H1 (cell line): ENCODE measurements around the gene KCNQ1. TPM values are rescaled to one million over a fixed set of nuclear protein-coding genes. Genes with fewer than 3 reads are reported as not detected.
"Not testable (repeated sequence)": the region's sequence is repeated elsewhere in the genome, so short reads cannot be mapped to it uniquely, and the experiment has no call there.

Source experiments
- CTCF ChIA-PET: fragments of 300-600 bp; sonication (Branson Sonifier 250); formaldehyde crosslinking; loops from one replicate; lab custom pipeline; 2021; ENCODE audit not compliant: partially characterized antibody; lab: Charles Lee
- POLR2A ChIA-PET: fragments of 300-600 bp; sonication (Branson Sonifier 250); formaldehyde crosslinking; loops from one replicate; lab custom pipeline; 2021; ENCODE audit warnings: inconsistent platforms; ENCODE audit not compliant: partially characterized antibody; lab: Charles Lee
- DNase-seq, 2 experiments: peaks; one replicate each; pipeline versions ENCODE4 v3.0.0 to v3.0.0-alpha.2; 2010 to 2022; ENCODE audit warnings: low spot score in 2 of 2, low read depth in 1 of 2, mixed read lengths in 1 of 2
- FAIRE-seq: peaks from 2 replicates; lab custom pipeline; 2011; peaks lifted over from hg19 to GRCh38; lab: Jason Lieb, UNC
- H2AFZ ChIP-seq: 2 replicates; pipeline ENCODE4 v1.8.1; 2012; ENCODE audit warnings: low read length, inconsistent platforms
- H2AK5ac ChIP-seq: 2 replicates; pipeline ENCODE4 v1.6.1; 2013; ENCODE audit warnings: low read depth, low read length
- H2BK120ac ChIP-seq: replicated peaks from 2 replicates; pipeline ENCODE3; 2013; ENCODE audit warnings: low read depth, low read length, inconsistent platforms
- H2BK12ac ChIP-seq: 2 replicates; pipeline ENCODE4 v1.6.1; 2013; ENCODE audit warnings: low read depth, low read length
- H2BK15ac ChIP-seq: 2 replicates; pipeline ENCODE4 v1.6.1; 2013; ENCODE audit warnings: low read length
- H2BK20ac ChIP-seq: 2 replicates; pipeline ENCODE4 v1.6.1; 2013; ENCODE audit warnings: low read length
- H2BK5ac ChIP-seq: 2 replicates; pipeline ENCODE4 v1.6.1; 2013; ENCODE audit warnings: low read depth, low read length
- H3K14ac ChIP-seq: 2 replicates; pipeline ENCODE4 v1.6.1; 2013; ENCODE audit warnings: inconsistent platforms; ENCODE audit not compliant: insufficient read length
- H3K18ac ChIP-seq: 2 replicates; pipeline ENCODE4 v1.6.1; 2013; ENCODE audit warnings: low read length; ENCODE audit errors: extremely low read depth
- H3K23ac ChIP-seq: 2 replicates; pipeline ENCODE4 v1.6.1; 2013; ENCODE audit warnings: inconsistent platforms; ENCODE audit not compliant: insufficient read length
- H3K23me2 ChIP-seq: 2 replicates; pipeline ENCODE4 v1.6.1; 2013; ENCODE audit warnings: low read depth, low read length
- H3K27ac ChIP-seq: 2 replicates; pipeline ENCODE4 v1.6.1; 2011; ENCODE audit warnings: low read depth, low read length, inconsistent platforms
- H3K27me3 ChIP-seq, 4 experiments: replicated peaks in 1 of 4; 1 replicate in 1 of 4; 2 replicates in 3 of 4; pipeline versions ENCODE4 v1.6.1 to v1.8.1; 2011 to 2013; ENCODE audit warnings: low read length in 3 of 4, mild to moderate bottlenecking in 3 of 4, inconsistent platforms in 2 of 4, mixed read lengths in 2 of 4, moderate library complexity in 1 of 4; ENCODE audit not compliant: control insufficient read depth in 3 of 4, insufficient read depth in 3 of 4; ENCODE audit errors: extremely low read depth in 1 of 4
- H3K36me3 ChIP-seq, 4 experiments: 2 replicates each; pipeline versions ENCODE4 v1.6.1 to v1.8.1; 2011 to 2013; ENCODE audit warnings: mild to moderate bottlenecking in 4 of 4, low read length in 3 of 4, moderate library complexity in 2 of 4, control low read depth in 1 of 4, inconsistent platforms in 1 of 4; ENCODE audit not compliant: insufficient read depth in 4 of 4, control insufficient read depth in 2 of 4
- H3K4ac ChIP-seq: replicated peaks from 2 replicates; pipeline ENCODE3; 2013; ENCODE audit warnings: low read length, low read depth, mixed read lengths, inconsistent platforms; ENCODE audit not compliant: insufficient read length
- H3K4me1 ChIP-seq, 4 experiments: replicated peaks in 1 of 4; 1 replicate in 1 of 4; 2 replicates in 3 of 4; pipeline versions ENCODE4 v1.6.1 to v1.8.1; 2011 to 2013; ENCODE audit warnings: low read length in 3 of 4, inconsistent platforms in 2 of 4, mixed read lengths in 1 of 4; ENCODE audit not compliant: insufficient read depth in 4 of 4, control insufficient read depth in 3 of 4
- H3K4me2 ChIP-seq, 2 experiments: 2 replicates each; pipeline versions ENCODE4 v1.6.1 to v1.8.1; 2011 to 2013; ENCODE audit warnings: low read depth in 2 of 2, low read length in 2 of 2, control low read depth in 1 of 2, inconsistent platforms in 1 of 2, mild to moderate bottlenecking in 1 of 2; ENCODE audit not compliant: insufficient read depth in 1 of 2
- H3K4me3 ChIP-seq, 4 experiments: fragments of 200-600, 300-600 bp in 1 of 4; sonication (generic), shearing (Covaris generic), sonication (Bioruptor Twin) in 1 of 4; 2 replicates each; pipeline versions ENCODE4 v1.5.1 to v1.8.1; 2011 to 2016; ENCODE audit warnings: low read length in 4 of 4, low read depth in 3 of 4, control low read depth in 2 of 4, inconsistent platforms in 2 of 4, mild to moderate bottlenecking in 2 of 4, mixed read lengths in 1 of 4, moderate library complexity in 1 of 4; ENCODE audit not compliant: insufficient read depth in 2 of 4; ENCODE audit errors: extremely low read depth in 1 of 4
- H3K56ac ChIP-seq: replicated peaks from 2 replicates; pipeline ENCODE3; 2013; ENCODE audit warnings: low read depth, mild to moderate bottlenecking, mixed read lengths, low read length, inconsistent platforms; ENCODE audit not compliant: insufficient read length
- H3K79me1 ChIP-seq: 2 replicates; pipeline ENCODE4 v1.6.1; 2013; ENCODE audit warnings: low read depth, low read length, control low read depth
- H3K79me2 ChIP-seq, 2 experiments: 2 replicates each; pipeline versions ENCODE4 v1.6.1 to v1.8.1; 2012 to 2013; ENCODE audit warnings: low read length in 2 of 2, mild to moderate bottlenecking in 2 of 2, inconsistent platforms in 1 of 2; ENCODE audit not compliant: insufficient read depth in 2 of 2, control insufficient read depth in 1 of 2
- H3K9ac ChIP-seq, 4 experiments: replicated peaks in 1 of 4; 1 replicate in 1 of 4; 2 replicates in 3 of 4; pipeline versions ENCODE4 v1.6.1 to v1.8.1; 2011 to 2013; ENCODE audit warnings: low read depth in 3 of 4, low read length in 3 of 4, control low read depth in 2 of 4, mild to moderate bottlenecking in 2 of 4, moderate library complexity in 2 of 4, inconsistent platforms in 1 of 4; ENCODE audit errors: extremely low read depth in 1 of 4
- H3K9me3 ChIP-seq, 2 experiments: 2 replicates each; pipeline versions ENCODE4 v1.6.1 to v1.8.1; 2012 to 2013; ENCODE audit warnings: mild to moderate bottlenecking in 2 of 2, moderate library complexity in 2 of 2, control low read depth in 1 of 2, inconsistent platforms in 1 of 2, low read depth in 1 of 2, low read length in 1 of 2, mixed read lengths in 1 of 2; ENCODE audit not compliant: insufficient read depth in 2 of 2
- H4K20me1 ChIP-seq, 2 experiments: replicated peaks in 1 of 2; 2 replicates each; pipeline versions ENCODE3 to v1.8.1; 2011 to 2013; ENCODE audit warnings: inconsistent platforms in 2 of 2, low read length in 2 of 2, mild to moderate bottlenecking in 1 of 2; ENCODE audit not compliant: insufficient read depth in 2 of 2, control insufficient read depth in 1 of 2
- H4K5ac ChIP-seq: 2 replicates; pipeline ENCODE4 v1.6.1; 2013; ENCODE audit warnings: low read length, low read depth, mixed read lengths, inconsistent platforms; ENCODE audit not compliant: insufficient read length
- H4K8ac ChIP-seq: 2 replicates; pipeline ENCODE4 v1.8.0; 2013; ENCODE audit warnings: mild to moderate bottlenecking, moderate library complexity, low read length, inconsistent platforms; ENCODE audit not compliant: insufficient read depth; ENCODE audit errors: extremely low read depth
- H4K91ac ChIP-seq: replicated peaks from 2 replicates; pipeline ENCODE3; 2013; ENCODE audit warnings: low read length, mixed read lengths, inconsistent platforms; ENCODE audit not compliant: insufficient read length
- WGBS, 2 experiments: shearing (Covaris generic) in 1 of 2; methylation state at CpG; one replicate each; pipeline versions ENCODE4 v1.1.6 to v1.1.7; 2013 to 2015; ENCODE audit warnings: low lambda C conversion rate in 2 of 2, mixed read lengths in 2 of 2, inconsistent platforms in 1 of 2, low coverage in 1 of 2, missing lambda C conversion rate in 1 of 2; ENCODE audit not compliant: insufficient replicate concordance in 2 of 2, insufficient coverage in 1 of 2, insufficient read length in 1 of 2; ENCODE audit errors: extremely low coverage in 1 of 2, missing lambda C conversion rate in 1 of 2; 5-methylcytosine and 5-hydroxymethylcytosine counted together
- polyA plus RNA-seq, 7 experiments: library from polyadenylated mRNA; depleted of rRNA in 3 of 7; stranded (reverse) in 5 of 7; unstranded in 2 of 7; fragments of >200 nt in 5 of 7; fragments of 200-250 nt in 2 of 7; gene quantifications; 1 replicate in 5 of 7; 2 replicates in 1 of 7; 4 replicates in 1 of 7; pipeline versions ENCODE4 v1.2.1 to v1.2.3, GENCODE V29; 2011 to 2013; ENCODE audit warnings: missing spikeins in 2 of 7, mixed read lengths in 2 of 7
- total RNA-seq: library from RNA; stranded (reverse); fragmentation: NEBNext Ultra II Directional; extraction: Animal tissue kit (Norgen Biotek cat#: 25700); gene quantifications from 2 replicates; pipeline ENCODE4 v1.2.1, GENCODE V29; 2021

The KCNQ1 gene
- total and polyA plus RNA-seq, 2 of the 8 experiments (the other 6 are each of a cell fraction or from before 2014, with no cell fraction given), result 1.9 to 2.0 TPM

DNA sequence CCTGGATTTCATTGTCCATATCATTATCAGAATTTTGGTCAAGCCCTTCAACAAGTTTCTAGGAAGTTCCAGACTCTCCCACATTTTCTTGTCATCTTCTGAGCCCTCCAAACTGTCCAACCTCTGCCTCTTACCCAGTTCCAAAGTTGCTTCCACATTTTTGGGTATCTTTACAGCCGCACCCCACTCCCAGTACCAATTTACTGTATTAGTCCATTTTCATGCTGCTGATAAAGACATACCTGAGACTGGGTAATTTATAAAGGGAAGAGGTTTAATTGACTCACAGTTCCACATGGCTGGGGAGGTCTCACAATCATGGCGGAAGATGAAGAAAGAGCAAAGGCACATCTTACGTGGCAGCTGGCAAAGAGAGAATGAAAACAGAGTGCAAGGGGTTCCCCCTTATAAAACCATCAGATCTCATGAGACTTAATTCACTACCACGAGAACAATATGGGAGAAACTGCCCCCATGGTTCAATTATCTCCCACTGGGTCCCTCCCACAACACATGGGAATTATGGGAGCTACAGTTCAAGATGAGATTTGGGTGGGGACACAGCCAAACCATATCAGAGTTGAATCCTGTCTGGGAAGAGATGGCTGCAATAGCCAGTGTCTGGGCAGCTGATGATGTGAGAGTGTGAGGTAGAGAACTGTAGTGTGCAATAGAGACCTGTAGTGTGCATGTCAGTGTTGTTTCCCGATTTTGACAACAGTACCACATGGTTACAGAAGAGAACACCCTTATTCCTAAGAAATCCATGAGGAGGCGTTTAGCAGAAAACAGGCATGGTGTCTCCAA, 35.5 kb downstream of the KCNQ1 start:
- H3K79me1 ChIP-seq, H3K23me2 ChIP-seq, DNase-seq, H3K4me1 ChIP-seq, H3K14ac ChIP-seq, CTCF ChIA-PET, H2BK12ac ChIP-seq, H2BK20ac ChIP-seq, H3K56ac ChIP-seq, FAIRE-seq, H3K27ac ChIP-seq, H4K20me1 ChIP-seq, H3K4me3 ChIP-seq, H3K9ac ChIP-seq, H3K18ac ChIP-seq, H3K4ac ChIP-seq, H2BK5ac ChIP-seq, H3K79me2 ChIP-seq, H4K5ac ChIP-seq, H2AK5ac ChIP-seq, H2AFZ ChIP-seq, H2BK15ac ChIP-seq, H4K91ac ChIP-seq, H4K8ac ChIP-seq, POLR2A ChIA-PET, H3K4me2 ChIP-seq, H2BK120ac ChIP-seq, H3K36me3 ChIP-seq, H3K23ac ChIP-seq: not testable (repeated sequence)
- H3K27me3 ChIP-seq, result peaks cover 4 to 34% (median 22%) of the 10 kb centered on the region in 4 experiments
- WGBS, 2 experiments, result 72% methylated on average over 6 of the region's 6 CpGs; no CpG with 5 or more reads in 1 of the 2 experiments
- peaks cover 9 to 16% of the 10 kb centered on the region in 2 experiments; a peak in 3 of 4 replicates for H3K9me3 ChIP-seq
